Central memory CD4-positive, alpha-beta T cell (primary cell): Measurements from ENCODE around the gene PREX1.

Source experiments
- DNase-seq: peaks from one replicate; pipeline ENCODE4 v3.0.0; 2022

The PREX1 gene

GRCh38 chr20:48596334-48596898 is 231.4 kb downstream of the PREX1 start:
- DNase-seq = no peak

GRCh38 chr20:48595495-48596333 is 232.1 kb downstream of the PREX1 start:
- no peak for DNase-seq

GRCh38 chr20:48594533-48594932 is 233.3 kb downstream of the PREX1 start:
- no peak for DNase-seq

- DNase-seq = no peak
Measured at GRCh38 chr20:48592107-48592940, 235.5 kb downstream of the PREX1 start.

- DNase-seq = no peak
Measured at GRCh38 chr20:48586730-48587129, 241.1 kb downstream of the PREX1 start.

GRCh38 chr20:48585061-48585870 is 242.5 kb downstream of the PREX1 start:
- no peak for DNase-seq

GRCh38 chr20:48584391-48585060 is 243.3 kb downstream of the PREX1 start:
- no peak for DNase-seq

- no peak for DNase-seq
Measured at GRCh38 chr20:48583801-48584200, 244.0 kb downstream of the PREX1 start.

GRCh38 chr20:48583171-48583570 is 244.6 kb downstream of the PREX1 start:
- no peak for DNase-seq

GRCh38 chr20:48582673-48582985 is 245.2 kb downstream of the PREX1 start:
- DNase-seq = no peak

- no peak for DNase-seq
Measured at GRCh38 chr20:48581167-48581566, 246.6 kb downstream of the PREX1 start.

GRCh38 chr20:48578397-48579098 is 249.3 kb downstream of the PREX1 start:
- no peak for DNase-seq

- no peak for DNase-seq
Measured at GRCh38 chr20:48577557-48577956, 250.2 kb downstream of the PREX1 start.

- no peak for DNase-seq
Measured at GRCh38 chr20:48574383-48574782, 253.4 kb downstream of the PREX1 start.
